Keratinocyte (primary cell): Measurements from ENCODE around the gene PAPOLB.

Experiments
- EZH2 ChIP-seq: IDR thresholded peaks from one replicate; pipeline ENCODE4 v1.6.1; 2012; ENCODE audit warnings: inconsistent platforms, mild to moderate bottlenecking, low read length, moderate library complexity
- TF ChIP-seq, protein P1 (sequence below), 3 experiments: IDR thresholded peaks in 1 of 3; conservative IDR thresholded peaks in 1 of 3; optimal IDR thresholded peaks in 1 of 3; 2 replicates in 2 of 3; 3 replicates in 1 of 3; pipeline versions ENCODE3 to v1.5.1; 2011; ENCODE audit warnings: low read length in 3 of 3, mild to moderate bottlenecking in 3 of 3, moderate library complexity in 2 of 3, control low read depth in 1 of 3, inconsistent platforms in 1 of 3; ENCODE audit not compliant: insufficient read depth in 2 of 3; ENCODE audit errors: extremely low read depth in 1 of 3

DNA sequence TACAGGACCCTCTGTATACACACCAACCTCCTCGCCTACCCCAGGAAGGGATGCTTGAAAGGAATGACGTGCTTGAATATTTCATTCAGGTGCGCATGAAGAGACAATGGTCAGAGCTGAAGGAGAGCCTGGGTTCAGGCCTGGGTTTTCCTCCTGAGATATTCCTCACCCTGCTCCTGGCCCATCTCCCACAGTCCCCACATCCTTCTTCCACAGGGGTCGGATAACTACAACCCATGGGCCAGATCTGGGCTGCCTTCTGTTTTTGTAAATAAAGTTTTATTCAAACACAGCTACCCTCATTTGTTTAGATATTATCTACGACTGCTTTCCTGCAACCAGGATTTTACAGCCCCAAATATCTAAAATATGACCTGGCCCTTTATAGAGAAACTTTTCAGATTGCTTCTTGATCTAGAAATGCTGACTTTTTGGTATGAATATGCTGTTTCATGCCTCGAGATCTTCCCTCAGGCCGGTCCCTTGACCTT is 23.5 kb upstream of the PAPOLB start:
- TF ChIP-seq, protein P1, sequence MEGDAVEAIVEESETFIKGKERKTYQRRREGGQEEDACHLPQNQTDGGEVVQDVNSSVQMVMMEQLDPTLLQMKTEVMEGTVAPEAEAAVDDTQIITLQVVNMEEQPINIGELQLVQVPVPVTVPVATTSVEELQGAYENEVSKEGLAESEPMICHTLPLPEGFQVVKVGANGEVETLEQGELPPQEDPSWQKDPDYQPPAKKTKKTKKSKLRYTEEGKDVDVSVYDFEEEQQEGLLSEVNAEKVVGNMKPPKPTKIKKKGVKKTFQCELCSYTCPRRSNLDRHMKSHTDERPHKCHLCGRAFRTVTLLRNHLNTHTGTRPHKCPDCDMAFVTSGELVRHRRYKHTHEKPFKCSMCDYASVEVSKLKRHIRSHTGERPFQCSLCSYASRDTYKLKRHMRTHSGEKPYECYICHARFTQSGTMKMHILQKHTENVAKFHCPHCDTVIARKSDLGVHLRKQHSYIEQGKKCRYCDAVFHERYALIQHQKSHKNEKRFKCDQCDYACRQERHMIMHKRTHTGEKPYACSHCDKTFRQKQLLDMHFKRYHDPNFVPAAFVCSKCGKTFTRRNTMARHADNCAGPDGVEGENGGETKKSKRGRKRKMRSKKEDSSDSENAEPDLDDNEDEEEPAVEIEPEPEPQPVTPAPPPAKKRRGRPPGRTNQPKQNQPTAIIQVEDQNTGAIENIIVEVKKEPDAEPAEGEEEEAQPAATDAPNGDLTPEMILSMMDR (optimal IDR thresholded peaks at IDR 0.05 in 1 of 3, IDR thresholded peaks at IDR 0.05 in 1 of 3, conservative IDR thresholded peaks at IDR 0.05 in 1 of 3; ENCODE audit: extremely low read depth in 1 of 3, insufficient read depth in 2 of 3, low read length in 3 of 3) = no peak
- TF ChIP-seq EZH2 = no peak
